ENCODE measurements around the gene TANGO2. TPM values are rescaled to one million over a fixed set of nuclear protein-coding genes. Genes with fewer than 3 reads are reported as not detected.

The TANGO2 gene
- total RNA-seq, 1 experiment from 2014 or later: 29.6 TPM

GRCh38 chr22:19995611-19996339 lies 25.1 kb upstream of the TANGO2 start:
- peak; percentile 37 for DNase-seq (ENCODE audit: low spot score)

GRCh38 chr22:19996694-19997384 lies 24.1 kb upstream of the TANGO2 start:
- DNase-seq (ENCODE audit: low spot score): no peak

GRCh38 chr22:19997561-19998231 lies 23.2 kb upstream of the TANGO2 start:
- DNase-seq (ENCODE audit: low spot score): no peak

GRCh38 chr22:19998232-19998951 lies 22.5 kb upstream of the TANGO2 start:
- no peak for DNase-seq (ENCODE audit: low spot score)

- DNase-seq (ENCODE audit: low spot score): no peak
These were observed 21.7 kb upstream of the TANGO2 start for GRCh38 chr22:19998991-19999820.

- no peak for DNase-seq (ENCODE audit: low spot score)
These were observed 20.4 kb upstream of the TANGO2 start for GRCh38 chr22:20000246-20001081.

GRCh38 chr22:20001082-20001638 lies 19.8 kb upstream of the TANGO2 start:
- DNase-seq (ENCODE audit: low spot score): no peak

- DNase-seq (ENCODE audit: low spot score): no peak
These were observed 18.8 kb upstream of the TANGO2 start for GRCh38 chr22:20002128-20002527.

GRCh38 chr22:20002636-20003035 lies 18.3 kb upstream of the TANGO2 start:
- DNase-seq (ENCODE audit: low spot score): no peak

GRCh38 chr22:20003304-20003703 lies 17.6 kb upstream of the TANGO2 start:
- no peak for DNase-seq (ENCODE audit: low spot score)

GRCh38 chr22:20004464-20004863 lies 16.4 kb upstream of the TANGO2 start:
- DNase-seq (ENCODE audit: low spot score): no peak

GRCh38 chr22:20008221-20008995 lies 12.5 kb upstream of the TANGO2 start:
- DNase-seq (ENCODE audit: low spot score): no peak

- DNase-seq (ENCODE audit: low spot score): no peak
These were observed 11.9 kb upstream of the TANGO2 start for GRCh38 chr22:20009018-20009491.

GRCh38 chr22:20009582-20010306 lies 11.2 kb upstream of the TANGO2 start:
- no peak for DNase-seq (ENCODE audit: low spot score)

- no peak for DNase-seq (ENCODE audit: low spot score)
These were observed 10.4 kb upstream of the TANGO2 start for GRCh38 chr22:20010307-20011122.

- DNase-seq (ENCODE audit: low spot score): no peak
These were observed 9.6 kb upstream of the TANGO2 start for GRCh38 chr22:20011123-20011992.
